IPS-18a (cell line): ENCODE results near the gene GPR156.
"Not testable (repeated sequence)": the region's sequence is repeated elsewhere in the genome, so short reads cannot be mapped to it uniquely, and the experiment has no call there.

Experiments
- H3K27ac ChIP-seq: one replicate; pipeline ENCODE4 v1.5.1; 2013; ENCODE audit warnings: low read length
- H3K27me3 ChIP-seq: one replicate; pipeline ENCODE4 v1.6.1; 2013; ENCODE audit warnings: mild to moderate bottlenecking, low read length; ENCODE audit not compliant: control insufficient read depth, insufficient read depth
- H3K36me3 ChIP-seq: one replicate; pipeline ENCODE4 v1.6.1; 2013; ENCODE audit warnings: low read depth, low read length; ENCODE audit not compliant: control insufficient read depth
- H3K4me1 ChIP-seq: one replicate; pipeline ENCODE4 v1.6.1; 2013; ENCODE audit warnings: low read depth, low read length; ENCODE audit not compliant: control insufficient read depth
- H3K4me3 ChIP-seq: one replicate; pipeline ENCODE4 v1.5.1; 2013; ENCODE audit warnings: low read length
- H3K9ac ChIP-seq: one replicate; pipeline ENCODE4 v1.6.1; 2013; ENCODE audit warnings: mild to moderate bottlenecking, low read length, moderate library complexity
- H3K9me3 ChIP-seq: one replicate; pipeline ENCODE4 v1.6.1; 2013; ENCODE audit warnings: low read depth, low read length; ENCODE audit not compliant: control insufficient read depth

The GPR156 gene

GRCh38 chr3:120156699-120157098, 128.3 kb downstream of the GPR156 start:
- no peak overlapping the region for H3K27ac ChIP-seq
- H3K4me1 ChIP-seq: no peaks in the 10 kb centered on the region
- no peaks in the 10 kb centered on the region for H3K27me3 ChIP-seq
- H3K9me3 ChIP-seq: no peaks in the 10 kb centered on the region
- no peaks in the 10 kb centered on the region for H3K36me3 ChIP-seq
- no peak overlapping the region for H3K4me3 ChIP-seq
- no peak overlapping the region for H3K9ac ChIP-seq

GRCh38 chr3:120155694-120156093, 129.3 kb downstream of the GPR156 start:
- not testable (repeated sequence) for H3K27me3 ChIP-seq, H3K9me3 ChIP-seq, H3K4me1 ChIP-seq, H3K9ac ChIP-seq, H3K36me3 ChIP-seq, H3K27ac ChIP-seq, H3K4me3 ChIP-seq

- Histone ChIP-seq H3K27ac (no peak overlapping the region), H3K9me3 (no peaks in the 10 kb centered on the region), H3K9ac (no peak overlapping the region), H3K27me3 (no peaks in the 10 kb centered on the region), H3K36me3 (no peaks in the 10 kb centered on the region), H3K4me1 (no peaks in the 10 kb centered on the region), H3K4me3 (no peak overlapping the region)
These were observed 129.9 kb downstream of the GPR156 start for GRCh38 chr3:120155108-120155507.

GRCh38 chr3:120153294-120153693, 131.7 kb downstream of the GPR156 start:
- no peak overlapping the region for H3K4me3 ChIP-seq
- no peaks in the 10 kb centered on the region for H3K36me3 ChIP-seq
- H3K9me3 ChIP-seq: no peaks in the 10 kb centered on the region
- no peaks in the 10 kb centered on the region for H3K4me1 ChIP-seq
- no peak overlapping the region for H3K9ac ChIP-seq
- no peak overlapping the region for H3K27ac ChIP-seq
- H3K27me3 ChIP-seq: no peaks in the 10 kb centered on the region

- Histone ChIP-seq H3K9me3 (no peaks in the 10 kb centered on the region), H3K36me3 (no peaks in the 10 kb centered on the region), H3K27me3 (no peaks in the 10 kb centered on the region), H3K9ac (no peak overlapping the region), H3K4me1 (no peaks in the 10 kb centered on the region), H3K27ac (no peak overlapping the region), H3K4me3 (no peak overlapping the region)
These were observed 133.2 kb downstream of the GPR156 start for GRCh38 chr3:120151791-120152190.

- no peak overlapping the region for H3K27ac ChIP-seq
- H3K9ac ChIP-seq: no peak overlapping the region
- no peaks in the 10 kb centered on the region for H3K4me1 ChIP-seq
- no peak overlapping the region for H3K4me3 ChIP-seq
- H3K27me3 ChIP-seq: no peaks in the 10 kb centered on the region
- no peaks in the 10 kb centered on the region for H3K36me3 ChIP-seq
- no peaks in the 10 kb centered on the region for H3K9me3 ChIP-seq
These were observed 136.7 kb downstream of the GPR156 start for GRCh38 chr3:120148187-120148949.

- H3K27ac ChIP-seq: no peak overlapping the region
These were observed 137.8 kb downstream of the GPR156 start for GRCh38 chr3:120147072-120147871.

GRCh38 chr3:120145542-120146285, 139.3 kb downstream of the GPR156 start:
- no peak overlapping the region for H3K9ac ChIP-seq
- no peaks in the 10 kb centered on the region for H3K9me3 ChIP-seq
- no peak overlapping the region for H3K27ac ChIP-seq
- no peaks in the 10 kb centered on the region for H3K36me3 ChIP-seq
- no peaks in the 10 kb centered on the region for H3K27me3 ChIP-seq
- H3K4me3 ChIP-seq: no peak overlapping the region
- H3K4me1 ChIP-seq: no peaks in the 10 kb centered on the region

More at GRCh38 chr3:120147072-120147871, 137.8 kb downstream of the GPR156 start:
- Histone ChIP-seq H3K4me3 (no peak overlapping the region), H3K36me3 (no peaks in the 10 kb centered on the region), H3K9me3 (no peaks in the 10 kb centered on the region), H3K9ac (no peak overlapping the region), H3K27me3 (no peaks in the 10 kb centered on the region), H3K4me1 (no peaks in the 10 kb centered on the region)

GRCh38 chr3:120144267-120144666, 140.8 kb downstream of the GPR156 start:
- Histone ChIP-seq H3K4me3 (no peak overlapping the region), H3K9ac (no peak overlapping the region), H3K27ac (no peak overlapping the region), H3K9me3 (no peaks in the 10 kb centered on the region), H3K4me1 (no peaks in the 10 kb centered on the region), H3K27me3 (no peaks in the 10 kb centered on the region), H3K36me3 (no peaks in the 10 kb centered on the region)

GRCh38 chr3:120143676-120144075, 141.3 kb downstream of the GPR156 start:
- Histone ChIP-seq H3K4me3 (no peak overlapping the region), H3K4me1 (no peaks in the 10 kb centered on the region), H3K27ac (no peak overlapping the region), H3K36me3 (no peaks in the 10 kb centered on the region), H3K9me3 (no peaks in the 10 kb centered on the region), H3K27me3 (no peaks in the 10 kb centered on the region), H3K9ac (no peak overlapping the region)

- no peak overlapping the region for H3K9ac ChIP-seq
- no peak overlapping the region for H3K27ac ChIP-seq
- H3K4me1 ChIP-seq: no peaks in the 10 kb centered on the region
- no peaks in the 10 kb centered on the region for H3K9me3 ChIP-seq
- no peaks in the 10 kb centered on the region for H3K36me3 ChIP-seq
- H3K27me3 ChIP-seq: no peaks in the 10 kb centered on the region
- no peak overlapping the region for H3K4me3 ChIP-seq
These were observed 142.8 kb downstream of the GPR156 start for GRCh38 chr3:120142236-120142635.
